GM13977 (cell line): Measurements from ENCODE around the gene ZNF80.
"Not testable (repeated sequence)": the region's sequence is repeated elsewhere in the genome, so short reads cannot be mapped to it uniquely, and the experiment has no call there.

Experiments used
- DNase-seq: peaks from one replicate; pipeline ENCODE4 v3.0.0; 2012; ENCODE audit warnings: low spot score
- in situ Hi-C: fragments of 300-500 bp; cut with MboI; formaldehyde crosslinking; loops from one replicate; pipeline ENCODE4 v1.12.0; 2022; ENCODE audit warnings: low sequenced_read_pairs, low pct_unique_long_range_greater_than_20kb, mixed read lengths, inconsistent platforms; ENCODE audit not compliant: unreplicated experiment
- TF ChIP-seq, protein P1 (sequence below): IDR thresholded peaks from 2 replicates; pipeline ENCODE4 v1.5.1; 2012; ENCODE audit warnings: mild to moderate bottlenecking, control low read depth; ENCODE audit not compliant: insufficient read depth; ENCODE audit errors: extremely low read depth, missing control alignments

ZNF80 gene

DNA sequence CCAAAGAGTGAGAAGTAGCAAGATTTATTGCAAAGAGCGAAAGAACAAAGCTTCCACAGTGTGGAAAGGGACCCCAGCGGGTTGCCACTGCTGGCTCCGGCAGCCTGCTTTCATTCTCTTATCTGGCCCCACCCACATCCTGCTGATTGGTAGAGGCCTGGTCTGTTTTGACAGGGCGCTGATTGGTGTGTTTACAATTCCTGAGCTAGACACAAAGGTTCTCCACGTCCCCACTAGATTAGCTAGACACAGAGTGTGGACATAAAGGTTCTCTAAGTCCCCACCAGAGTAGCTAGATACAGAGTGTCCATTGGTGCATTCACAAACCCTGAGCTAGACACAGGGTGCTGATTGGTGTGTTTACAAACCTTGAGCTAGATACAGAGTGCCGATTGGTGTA is at the start of gene ZNF80:
Gene ZNF80, minus strand, starts transcription at position 101 of the 400 bp plus-strand sequence. CDS start 504 bp downstream, outside the sequence.
- DNase-seq, in situ Hi-C loops: not testable (repeated sequence)

DNA sequence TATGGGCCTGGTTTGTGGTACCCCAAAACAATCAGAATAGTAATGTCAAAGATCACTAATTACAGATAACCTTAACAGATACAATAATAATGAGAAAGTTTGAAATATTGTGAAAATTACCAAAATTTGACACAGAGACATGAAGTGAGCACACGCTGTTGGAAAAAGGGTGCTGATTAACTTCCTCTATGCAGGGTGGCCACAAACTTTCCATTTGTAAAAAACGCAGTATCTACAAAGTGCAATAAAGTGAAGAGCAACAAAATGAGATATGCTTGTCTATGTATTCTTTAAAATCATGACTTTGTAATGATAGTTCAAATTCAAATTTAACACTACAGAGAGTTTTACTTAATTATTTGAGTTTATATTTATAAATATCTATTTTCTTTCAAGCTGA is 48.9 kb upstream of the ZNF80 start:
- TF ChIP-seq, protein P1, sequence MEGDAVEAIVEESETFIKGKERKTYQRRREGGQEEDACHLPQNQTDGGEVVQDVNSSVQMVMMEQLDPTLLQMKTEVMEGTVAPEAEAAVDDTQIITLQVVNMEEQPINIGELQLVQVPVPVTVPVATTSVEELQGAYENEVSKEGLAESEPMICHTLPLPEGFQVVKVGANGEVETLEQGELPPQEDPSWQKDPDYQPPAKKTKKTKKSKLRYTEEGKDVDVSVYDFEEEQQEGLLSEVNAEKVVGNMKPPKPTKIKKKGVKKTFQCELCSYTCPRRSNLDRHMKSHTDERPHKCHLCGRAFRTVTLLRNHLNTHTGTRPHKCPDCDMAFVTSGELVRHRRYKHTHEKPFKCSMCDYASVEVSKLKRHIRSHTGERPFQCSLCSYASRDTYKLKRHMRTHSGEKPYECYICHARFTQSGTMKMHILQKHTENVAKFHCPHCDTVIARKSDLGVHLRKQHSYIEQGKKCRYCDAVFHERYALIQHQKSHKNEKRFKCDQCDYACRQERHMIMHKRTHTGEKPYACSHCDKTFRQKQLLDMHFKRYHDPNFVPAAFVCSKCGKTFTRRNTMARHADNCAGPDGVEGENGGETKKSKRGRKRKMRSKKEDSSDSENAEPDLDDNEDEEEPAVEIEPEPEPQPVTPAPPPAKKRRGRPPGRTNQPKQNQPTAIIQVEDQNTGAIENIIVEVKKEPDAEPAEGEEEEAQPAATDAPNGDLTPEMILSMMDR = no peak
- DNase-seq = no peak
- in situ Hi-C loops = no loop called here

DNA sequence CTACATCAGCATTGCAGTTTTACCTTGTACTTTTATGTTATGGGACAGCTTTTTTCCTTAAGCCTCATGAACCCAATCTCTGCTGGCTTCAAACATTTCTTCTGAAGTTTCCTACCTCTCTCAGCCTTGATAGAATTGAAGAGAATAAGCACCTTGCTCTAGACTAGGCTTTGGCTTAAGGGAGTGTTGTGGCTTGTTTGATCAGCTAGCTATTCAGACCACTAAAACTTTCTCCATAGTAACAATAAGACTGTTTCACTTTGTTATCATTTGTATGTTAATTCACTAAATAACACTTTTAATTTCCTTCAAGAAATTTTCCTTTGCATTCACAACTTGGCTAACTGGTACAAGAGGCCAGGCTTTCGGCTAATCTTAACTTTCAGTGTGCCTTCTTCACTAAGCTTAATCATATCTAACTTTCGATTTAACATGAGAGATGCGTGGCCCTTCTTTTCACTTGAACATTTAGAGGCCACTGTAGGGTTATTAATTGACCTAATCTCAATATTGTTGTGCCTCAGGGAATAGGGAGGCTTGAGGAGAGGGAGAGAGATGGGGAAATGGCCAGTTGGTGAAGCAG is 48.4 kb upstream of the ZNF80 start:
- in situ Hi-C loops = no loop called here
- TF ChIP-seq, protein P1 = no peak
- DNase-seq = no peak

DNA sequence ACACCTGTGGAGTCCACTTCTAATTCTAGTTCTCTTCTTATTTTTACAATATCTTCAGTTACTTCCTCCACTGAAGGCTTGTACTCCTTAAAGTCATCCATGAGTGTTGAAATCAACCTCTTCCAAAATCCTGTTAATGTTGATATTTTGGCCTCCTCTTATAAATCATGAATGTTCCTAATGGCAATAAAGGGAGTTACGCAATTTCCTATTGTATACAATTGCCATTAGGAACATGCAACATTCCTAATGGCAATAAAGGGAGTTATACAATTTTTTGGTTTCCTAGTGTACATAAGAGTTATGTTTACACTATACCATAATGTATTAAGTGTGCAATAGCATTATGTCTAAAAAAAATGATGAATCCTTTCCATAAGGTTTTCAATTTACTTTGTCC is 47.3 kb upstream of the ZNF80 start:
- no peak for DNase-seq
- in situ Hi-C loops = no loop called here
- TF ChIP-seq, protein P1 = no peak

DNA sequence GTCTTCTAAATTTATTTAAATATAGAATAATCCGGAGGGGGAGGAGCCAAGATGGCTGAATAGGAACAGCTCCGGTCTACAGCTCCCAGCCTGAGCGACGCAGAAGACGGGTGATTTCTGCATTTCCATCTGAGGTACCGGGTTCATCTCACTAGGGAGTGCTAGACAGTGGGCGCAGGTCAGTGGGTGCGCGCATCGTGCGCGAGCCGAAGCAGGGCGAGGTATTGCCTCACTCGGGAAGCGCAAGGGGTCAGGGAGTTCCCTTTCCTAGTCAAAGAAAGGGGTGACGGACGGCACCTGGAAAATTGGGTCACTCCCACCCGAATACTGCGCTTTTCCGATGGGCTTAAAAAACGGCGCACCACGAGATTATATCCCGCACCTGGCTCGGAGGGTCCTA is 39.5 kb upstream of the ZNF80 start:
- in situ Hi-C loops, DNase-seq: not testable (repeated sequence)

DNA sequence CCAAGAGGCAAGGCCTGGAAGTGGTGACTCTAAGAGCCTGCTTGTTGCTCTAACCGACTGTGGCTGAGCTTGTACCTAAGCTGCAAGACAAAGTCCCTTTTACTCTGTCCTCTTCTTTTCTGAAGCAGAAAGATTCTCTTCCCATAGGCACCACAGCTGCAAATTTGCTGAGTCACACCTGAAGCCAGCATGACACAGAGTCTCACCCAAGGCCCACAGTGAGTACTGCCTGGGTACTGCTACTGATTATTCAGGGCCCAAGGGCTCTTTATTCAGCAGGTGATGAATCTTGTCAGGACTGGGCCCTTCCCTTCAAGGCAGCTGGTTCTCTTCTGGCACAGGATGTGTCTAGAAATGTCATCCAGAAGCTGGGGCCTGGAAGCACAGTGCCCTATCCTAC is 37.6 kb upstream of the ZNF80 start:
- DNase-seq = no peak
- in situ Hi-C loops = no loop called here
- TF ChIP-seq, protein P1 = no peak

DNA sequence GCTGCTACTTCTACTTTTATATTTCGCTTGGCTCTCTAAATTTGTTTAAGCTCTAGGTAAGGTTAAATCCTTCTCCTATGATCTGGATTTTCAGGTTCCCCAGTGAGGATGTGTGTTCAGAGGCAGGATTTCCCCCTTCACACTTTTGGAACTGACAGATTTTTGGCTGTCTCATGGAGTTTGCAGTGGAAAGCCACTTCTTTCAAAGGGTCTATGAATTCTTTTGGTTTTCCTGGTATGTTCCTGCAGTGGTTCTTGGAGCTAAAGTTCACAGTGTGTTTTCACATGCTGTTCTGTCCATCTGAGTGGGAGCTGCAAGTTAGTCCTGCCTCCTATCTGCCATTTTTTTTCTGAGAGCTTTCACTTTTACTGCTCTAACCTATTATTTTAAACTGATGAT is 34.9 kb upstream of the ZNF80 start:
- in situ Hi-C loops = no loop called here
- no peak for DNase-seq
- TF ChIP-seq, protein P1 = no peak

DNA sequence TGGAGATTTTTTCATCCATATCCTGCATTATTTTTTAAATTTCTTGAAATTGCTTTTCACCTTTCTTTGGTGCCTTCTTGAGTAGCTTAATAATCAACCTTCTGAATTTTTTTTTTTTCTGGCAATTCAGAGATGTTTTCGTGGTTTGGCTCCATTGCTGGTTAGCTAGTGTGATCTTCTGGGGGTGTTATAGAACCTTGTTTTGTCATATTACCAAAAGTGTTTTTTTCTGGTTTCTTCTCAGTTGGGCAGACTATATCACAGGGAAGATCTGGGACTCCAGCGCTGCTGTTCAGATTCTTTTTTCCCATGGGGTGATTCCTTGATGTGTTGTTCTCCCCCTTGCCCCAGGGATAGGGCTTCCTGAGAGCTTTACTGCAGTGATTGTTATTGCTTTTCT is 32.6 kb upstream of the ZNF80 start:
- TF ChIP-seq, protein P1 = no peak
- in situ Hi-C loops = no loop called here
- no peak for DNase-seq
